ENCODE results near the gene PROZ. TPM values are rescaled to one million over a fixed set of nuclear protein-coding genes. Genes with fewer than 3 reads are reported as not detected.

PROZ gene
- total RNA-seq, 1 donor from 2014 or later, result not detected

DNA sequence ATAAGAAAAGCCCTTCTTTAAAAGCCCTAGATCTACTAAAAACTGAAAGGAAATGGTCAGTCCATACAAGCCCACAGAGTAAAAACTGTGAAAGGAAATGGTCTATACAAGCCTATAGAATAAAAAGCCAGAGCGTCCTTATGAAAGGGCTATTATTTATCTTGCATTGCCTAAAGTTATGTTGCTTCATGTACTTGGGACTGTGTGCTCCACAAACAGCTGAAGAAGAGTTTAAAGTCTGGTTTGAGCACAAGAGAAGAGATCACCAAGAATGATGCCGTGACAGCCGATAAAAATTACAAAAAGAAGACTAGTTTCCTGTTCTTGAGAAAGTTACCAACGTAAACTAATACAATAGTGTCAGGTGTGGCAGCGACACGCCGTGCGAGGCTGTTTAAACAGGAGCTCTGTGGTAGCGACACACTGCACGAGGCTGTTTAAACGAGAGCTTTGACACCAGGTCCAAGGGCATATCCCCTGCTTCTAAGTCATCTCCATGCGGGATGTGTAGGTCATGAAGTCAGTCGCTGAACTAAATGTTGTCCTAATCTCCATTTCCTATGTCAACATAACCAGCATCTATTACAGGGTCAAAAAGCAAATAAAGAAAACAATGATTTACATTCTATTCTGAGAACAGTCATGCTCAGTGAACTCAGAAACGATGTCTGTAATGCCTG is 25.1 kb downstream of the PROZ start:
- no peak for DNase-seq (ENCODE audit: low read depth)
- Histone ChIP-seq H2AFZ (ENCODE audit: low read depth, low read length) (no peak overlapping the region), H4K20me1 (ENCODE audit: insufficient read depth, low read length) (no peaks in the 10 kb centered on the region), H3K79me2 (ENCODE audit: insufficient read depth, low read length) (peaks cover 25% of the 10 kb centered on the region), H3K4me3 (ENCODE audit: insufficient read depth, low read depth, low read length) (no peak overlapping the region), H3K4me2 (ENCODE audit: low read length) (peak overlapping the region; percentile 8), H3K9ac (ENCODE audit: low read length) (peak overlapping the region; percentile 16), H3K27me3 (ENCODE audit: insufficient read depth, low read length) (no peaks in the 10 kb centered on the region), H3K4me1 (ENCODE audit: insufficient read depth, low read length) (peaks cover 53% of the 10 kb centered on the region), H3K27ac (ENCODE audit: low read depth, low read length) (no peak overlapping the region), H3K36me3 (ENCODE audit: insufficient read depth, low read length) (peaks cover 26% of the 10 kb centered on the region), H3K9me3 (ENCODE audit: insufficient read depth, low read depth, low read length) (no peaks in the 10 kb centered on the region)
- Mint-ChIP-seq H3K9me3 (ENCODE audit: unreplicated experiment) (no peaks in the 10 kb centered on the region), H3K4me1 (ENCODE audit: low read depth, unreplicated experiment) (peaks cover 39% of the 10 kb centered on the region), H3K27me3 (ENCODE audit: low read depth, unreplicated experiment) (no peaks in the 10 kb centered on the region), H3K27ac (ENCODE audit: unreplicated experiment) (no peak overlapping the region), H3K36me3 (ENCODE audit: low read depth, unreplicated experiment) (peaks cover 24% of the 10 kb centered on the region), H3K4me3 (ENCODE audit: unreplicated experiment) (no peak overlapping the region)
- TF ChIP-seq EZH2 (IDR thresholded peaks at IDR 0.05; ENCODE audit: insufficient read depth, low read length), result no peak
- TF ChIP-seq, protein P1, sequence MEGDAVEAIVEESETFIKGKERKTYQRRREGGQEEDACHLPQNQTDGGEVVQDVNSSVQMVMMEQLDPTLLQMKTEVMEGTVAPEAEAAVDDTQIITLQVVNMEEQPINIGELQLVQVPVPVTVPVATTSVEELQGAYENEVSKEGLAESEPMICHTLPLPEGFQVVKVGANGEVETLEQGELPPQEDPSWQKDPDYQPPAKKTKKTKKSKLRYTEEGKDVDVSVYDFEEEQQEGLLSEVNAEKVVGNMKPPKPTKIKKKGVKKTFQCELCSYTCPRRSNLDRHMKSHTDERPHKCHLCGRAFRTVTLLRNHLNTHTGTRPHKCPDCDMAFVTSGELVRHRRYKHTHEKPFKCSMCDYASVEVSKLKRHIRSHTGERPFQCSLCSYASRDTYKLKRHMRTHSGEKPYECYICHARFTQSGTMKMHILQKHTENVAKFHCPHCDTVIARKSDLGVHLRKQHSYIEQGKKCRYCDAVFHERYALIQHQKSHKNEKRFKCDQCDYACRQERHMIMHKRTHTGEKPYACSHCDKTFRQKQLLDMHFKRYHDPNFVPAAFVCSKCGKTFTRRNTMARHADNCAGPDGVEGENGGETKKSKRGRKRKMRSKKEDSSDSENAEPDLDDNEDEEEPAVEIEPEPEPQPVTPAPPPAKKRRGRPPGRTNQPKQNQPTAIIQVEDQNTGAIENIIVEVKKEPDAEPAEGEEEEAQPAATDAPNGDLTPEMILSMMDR (IDR thresholded peaks at IDR 0.05; ENCODE audit: insufficient read depth, low read depth, low read length), result no peak
- peak; percentile 5 for FAIRE-seq

- H3K36me3 ChIP-seq (ENCODE audit: insufficient read depth, low read length), result peaks cover 30% of the 10 kb centered on the region
- Mint-ChIP-seq H3K4me1 (ENCODE audit: low read depth, unreplicated experiment) (peaks cover 29% of the 10 kb centered on the region), H3K36me3 (ENCODE audit: low read depth, unreplicated experiment) (peaks cover 27% of the 10 kb centered on the region), H3K9me3 (ENCODE audit: unreplicated experiment) (no peaks in the 10 kb centered on the region), H3K27me3 (ENCODE audit: low read depth, unreplicated experiment) (no peaks in the 10 kb centered on the region), H3K4me3 (ENCODE audit: unreplicated experiment) (peak overlapping the region; percentile 40), H3K27ac (ENCODE audit: unreplicated experiment) (no peak overlapping the region)
- no peaks in the 10 kb centered on the region for H4K20me1 ChIP-seq (ENCODE audit: insufficient read depth, low read length)
- H3K79me2 ChIP-seq (ENCODE audit: insufficient read depth, low read length), result peaks cover 25% of the 10 kb centered on the region
- H3K9me3 ChIP-seq (ENCODE audit: insufficient read depth, low read depth, low read length), result no peaks in the 10 kb centered on the region
- peaks cover 42% of the 10 kb centered on the region for H3K4me1 ChIP-seq (ENCODE audit: insufficient read depth, low read length)
- H2AFZ ChIP-seq (ENCODE audit: low read depth, low read length), result no peak overlapping the region
- no peak overlapping the region for H3K4me3 ChIP-seq (ENCODE audit: insufficient read depth, low read depth, low read length)
- TF ChIP-seq, protein P1 (IDR thresholded peaks at IDR 0.05; ENCODE audit: insufficient read depth, low read depth, low read length), result no peak
- no peak for TF ChIP-seq EZH2 (IDR thresholded peaks at IDR 0.05; ENCODE audit: insufficient read depth, low read length)
- DNase-seq (ENCODE audit: low read depth) (no peak), FAIRE-seq (no peak)
- no peak overlapping the region for H3K9ac ChIP-seq (ENCODE audit: low read length)
- H3K27me3 ChIP-seq (ENCODE audit: insufficient read depth, low read length), result no peaks in the 10 kb centered on the region
- H3K4me2 ChIP-seq (ENCODE audit: low read length), result no peak overlapping the region
- H3K27ac ChIP-seq (ENCODE audit: low read depth, low read length), result no peak overlapping the region
These were observed 26.4 kb downstream of the PROZ start for GRCh38 chr13:113184568-113185440.

Data from astrocyte (in vitro differentiated cells and primary cell).